ENCODE results near the gene ADAMTSL4. TPM values are rescaled to one million over a fixed set of nuclear protein-coding genes. Genes with fewer than 3 reads are reported as not detected.
A peak's percentile ranks its signal among the peaks of the same experiment; 100 is the strongest.
"Not testable (repeated sequence)": the region's sequence is repeated elsewhere in the genome, so short reads cannot be mapped to it uniquely, and the experiment has no call there.

The ADAMTSL4 gene
- total and polyA plus RNA-seq, 2 donors: 35.5 to 144 TPM

GRCh38 chr1:150562446-150563339 lies 13.5 kb downstream of the ADAMTSL4 start:
- peaks cover 7% of the 10 kb centered on the region for H3K4me1 ChIP-seq (ENCODE audit: insufficient read depth)
- no peak for DNase-seq (ENCODE audit: extremely low spot score)

GRCh38 chr1:150563340-150564038 lies 14.3 kb downstream of the ADAMTSL4 start:
- Histone ChIP-seq H3K4me1 (ENCODE audit: insufficient read depth) (peaks cover 7% of the 10 kb centered on the region), H3K36me3 (ENCODE audit: insufficient read depth) (no peaks in the 10 kb centered on the region), H3K4me3 (ENCODE audit: low read depth, low read length) (no peak overlapping the region), H3K27ac (ENCODE audit: low read depth) (peak overlapping the region; percentile 99)
- no peak for DNase-seq (ENCODE audit: extremely low spot score)
- 28% methylated on average over 4 of the region's 4 CpGs for WGBS

More at GRCh38 chr1:150562446-150563339, 13.5 kb downstream of the ADAMTSL4 start:
- no peaks in the 10 kb centered on the region for H3K36me3 ChIP-seq (ENCODE audit: insufficient read depth)
- peak overlapping the region; percentile 29 for H3K4me3 ChIP-seq (ENCODE audit: low read depth, low read length)
- 18% methylated on average over 4 of the region's 4 CpGs for WGBS
- H3K27ac ChIP-seq (ENCODE audit: low read depth): peak overlapping the region; percentile 99

GRCh38 chr1:150564051-150564991 lies 15.1 kb downstream of the ADAMTSL4 start:
- H3K27ac ChIP-seq (ENCODE audit: low read depth): peak overlapping the region; percentile 88
- 72% methylated on average over 5 of the region's 5 CpGs for whole genome bisulfite sequencing
- no peaks in the 10 kb centered on the region for H3K36me3 ChIP-seq (ENCODE audit: insufficient read depth)
- H3K4me1 ChIP-seq (ENCODE audit: insufficient read depth): peaks cover 10% of the 10 kb centered on the region
- no peak for DNase-seq (ENCODE audit: extremely low spot score)
- H3K4me3 ChIP-seq (ENCODE audit: low read depth, low read length): no peak overlapping the region

- not testable (repeated sequence) for H3K27ac ChIP-seq (ENCODE audit: low read depth); H3K4me1 ChIP-seq (ENCODE audit: insufficient read depth); DNase-seq (ENCODE audit: extremely low spot score); H3K4me3 ChIP-seq (ENCODE audit: low read depth, low read length); H3K36me3 ChIP-seq (ENCODE audit: insufficient read depth)
- 81% methylated on average over 14 of the region's 14 CpGs for WGBS
These were observed 16.2 kb downstream of the ADAMTSL4 start for GRCh38 chr1:150565240-150565991.

- DNase-seq (ENCODE audit: extremely low spot score): no peak
- H3K36me3 ChIP-seq (ENCODE audit: insufficient read depth): no peaks in the 10 kb centered on the region
- H3K4me1 ChIP-seq (ENCODE audit: insufficient read depth): peaks cover 7% of the 10 kb centered on the region
- WGBS: 73% methylated on average over 12 of the region's 12 CpGs
- H3K27ac ChIP-seq (ENCODE audit: low read depth): peak overlapping the region; percentile 46
- H3K4me3 ChIP-seq (ENCODE audit: low read depth, low read length): no peak overlapping the region
These were observed 17.6 kb downstream of the ADAMTSL4 start for GRCh38 chr1:150566589-150567340.

- DNase-seq (ENCODE audit: extremely low spot score): no peak
- Histone ChIP-seq H3K36me3 (ENCODE audit: insufficient read depth) (no peaks in the 10 kb centered on the region), H3K4me1 (ENCODE audit: insufficient read depth) (peaks cover 7% of the 10 kb centered on the region), H3K4me3 (ENCODE audit: low read depth, low read length) (peak overlapping the region; percentile 13), H3K27ac (ENCODE audit: low read depth) (peak overlapping the region; percentile 46)
- WGBS: 12% methylated on average over 3 of the region's 3 CpGs
These were observed 18.1 kb downstream of the ADAMTSL4 start for GRCh38 chr1:150567341-150567716.

GRCh38 chr1:150567717-150568593 lies 18.7 kb downstream of the ADAMTSL4 start:
- 6% methylated on average over 10 of the region's 10 CpGs for WGBS
- peak overlapping the region; percentile 46 for H3K27ac ChIP-seq (ENCODE audit: low read depth)
- H3K36me3 ChIP-seq (ENCODE audit: insufficient read depth): no peaks in the 10 kb centered on the region
- peaks cover 6% of the 10 kb centered on the region for H3K4me1 ChIP-seq (ENCODE audit: insufficient read depth)
- H3K4me3 ChIP-seq (ENCODE audit: low read depth, low read length): peak overlapping the region; percentile 13
- DNase-seq (ENCODE audit: extremely low spot score): peak; percentile 88

- peaks cover 6% of the 10 kb centered on the region for H3K4me1 ChIP-seq (ENCODE audit: insufficient read depth)
- no peak for DNase-seq (ENCODE audit: extremely low spot score)
- no peaks in the 10 kb centered on the region for H3K36me3 ChIP-seq (ENCODE audit: insufficient read depth)
- H3K4me3 ChIP-seq (ENCODE audit: low read depth, low read length): no peak overlapping the region
- peak overlapping the region; percentile 46 for H3K27ac ChIP-seq (ENCODE audit: low read depth)
These were observed 19.4 kb downstream of the ADAMTSL4 start for GRCh38 chr1:150568594-150568966.

- Histone ChIP-seq H3K27ac (ENCODE audit: low read depth) (no peak overlapping the region), H3K36me3 (ENCODE audit: insufficient read depth) (peaks cover 6% of the 10 kb centered on the region), H3K4me3 (ENCODE audit: low read depth, low read length) (no peak overlapping the region), H3K4me1 (ENCODE audit: insufficient read depth) (peaks cover 4% of the 10 kb centered on the region)
- no peak for DNase-seq (ENCODE audit: extremely low spot score)
- 63% methylated on average over 4 of the region's 4 CpGs for WGBS
These were observed 23.9 kb downstream of the ADAMTSL4 start for GRCh38 chr1:150572918-150573647.

GRCh38 chr1:150573648-150574071 lies 24.5 kb downstream of the ADAMTSL4 start:
- WGBS: 87% methylated on average over 13 of the region's 13 CpGs
- H3K36me3 ChIP-seq (ENCODE audit: insufficient read depth); H3K4me3 ChIP-seq (ENCODE audit: low read depth, low read length); H3K4me1 ChIP-seq (ENCODE audit: insufficient read depth); H3K27ac ChIP-seq (ENCODE audit: low read depth); DNase-seq (ENCODE audit: extremely low spot score): not testable (repeated sequence)

All from urinary bladder (tissue), 4 donors.